ENCODE data around the gene PI16.

Gene PI16

GRCh38 chr6:36953931-36954261, 642 bp upstream of the PI16 start:
- H3K4me3 ChIP-seq (ENCODE audit: low read length in 2 of 2) = no peak overlapping the region
- H3K9ac ChIP-seq (ENCODE audit: low read depth, low read length, poor library complexity) = no peak overlapping the region
- no peak overlapping the region for H4K8ac ChIP-seq (ENCODE audit: low read depth, low read length)
- H3K9me3 ChIP-seq (replicated peaks in 1 of 2; ENCODE audit: control insufficient read depth in 2 of 2, insufficient read depth in 1 of 2, low read depth in 1 of 2, low read length in 2 of 2) = no peaks in the 10 kb centered on the region
- no peak overlapping the region for H2AK5ac ChIP-seq (ENCODE audit: low read depth, low read length)
- no peak overlapping the region for H4K91ac ChIP-seq (ENCODE audit: low read depth, low read length, poor library complexity)
- no peak overlapping the region for H3K4me2 ChIP-seq (ENCODE audit: insufficient read depth, low read length, poor library complexity, severe bottlenecking)
- no peak overlapping the region for H3K4ac ChIP-seq (ENCODE audit: low read length)
- peaks cover 0 to 2% of the 10 kb centered on the region in 2 donors for H3K4me1 ChIP-seq (ENCODE audit: control insufficient read depth in 2 of 2, insufficient read depth in 1 of 2, low read depth in 1 of 2, low read length in 2 of 2)
- no peak overlapping the region for H2BK5ac ChIP-seq (ENCODE audit: low read length)
- WGBS, 2 donors (ENCODE audit: extremely low coverage in 2 of 2, insufficient read length in 2 of 2, insufficient replicate concordance in 1 of 2) = no CpG with 5 or more reads among the region's 1 CpG
- H3K79me1 ChIP-seq (ENCODE audit: low read depth, low read length) = no peaks in the 10 kb centered on the region
- H3K27me3 ChIP-seq (ENCODE audit: control insufficient read depth in 3 of 3, insufficient read depth in 3 of 3, low read depth in 1 of 3, low read length in 3 of 3) = peaks cover 0 to 27% (median 0%) of the 10 kb centered on the region in 3 experiments
- H2BK15ac ChIP-seq (ENCODE audit: low read length) = no peak overlapping the region
- H3K14ac ChIP-seq (ENCODE audit: low read length) = no peak overlapping the region
- no peak overlapping the region for H3K23ac ChIP-seq (ENCODE audit: low read depth, low read length, poor library complexity)
- H3K36me3 ChIP-seq (replicated peaks in 1 of 2; ENCODE audit: control insufficient read depth in 2 of 2, insufficient read depth in 2 of 2, low read length in 2 of 2) = no peaks in the 10 kb centered on the region
- H3K18ac ChIP-seq (ENCODE audit: low read length) = no peak overlapping the region
- H2BK120ac ChIP-seq (ENCODE audit: low read depth, low read length) = no peak overlapping the region
- no peak overlapping the region for H3K27ac ChIP-seq (replicated peaks; ENCODE audit: low read length)
- H2AFZ ChIP-seq (ENCODE audit: low read length) = no peak overlapping the region
- no peak for DNase-seq (ENCODE audit: low spot score)
- no peak overlapping the region for H2BK12ac ChIP-seq (ENCODE audit: low read length)

GRCh38 chr6:36955136-36955535, 598 bp downstream of the PI16 start:
- H2BK5ac ChIP-seq (ENCODE audit: low read length) = no peak overlapping the region
- no peak overlapping the region for H2AFZ ChIP-seq (ENCODE audit: low read length)
- no peak overlapping the region for H2BK15ac ChIP-seq (ENCODE audit: low read length)
- H3K23ac ChIP-seq (ENCODE audit: low read depth, low read length, poor library complexity) = no peak overlapping the region
- H3K79me1 ChIP-seq (ENCODE audit: low read depth, low read length) = no peaks in the 10 kb centered on the region
- H3K9ac ChIP-seq (ENCODE audit: low read depth, low read length, poor library complexity) = no peak overlapping the region
- peaks cover 0 to 27% (median 0%) of the 10 kb centered on the region in 3 experiments for H3K27me3 ChIP-seq (ENCODE audit: control insufficient read depth in 3 of 3, insufficient read depth in 3 of 3, low read depth in 1 of 3, low read length in 3 of 3)
- no peak overlapping the region for H3K27ac ChIP-seq (replicated peaks; ENCODE audit: low read length)
- no peak overlapping the region for H4K8ac ChIP-seq (ENCODE audit: low read depth, low read length)
- no peaks in the 10 kb centered on the region for H3K9me3 ChIP-seq (replicated peaks in 1 of 2; ENCODE audit: control insufficient read depth in 2 of 2, insufficient read depth in 1 of 2, low read depth in 1 of 2, low read length in 2 of 2)
- H3K14ac ChIP-seq (ENCODE audit: low read length) = no peak overlapping the region
- no peak overlapping the region for H2AK5ac ChIP-seq (ENCODE audit: low read depth, low read length)
- peak overlapping the region in 1 of 2 donors; percentile 20 for H3K4me3 ChIP-seq (ENCODE audit: low read length in 2 of 2)
- no peak for DNase-seq (ENCODE audit: low spot score)
- H3K4me2 ChIP-seq (ENCODE audit: insufficient read depth, low read length, poor library complexity, severe bottlenecking) = no peak overlapping the region
- no peak overlapping the region for H2BK12ac ChIP-seq (ENCODE audit: low read length)
- no peaks in the 10 kb centered on the region for H3K36me3 ChIP-seq (replicated peaks in 1 of 2; ENCODE audit: control insufficient read depth in 2 of 2, insufficient read depth in 2 of 2, low read length in 2 of 2)
- WGBS, 2 donors (ENCODE audit: extremely low coverage in 2 of 2, insufficient read length in 2 of 2, insufficient replicate concordance in 1 of 2) = no CpG with 5 or more reads among the region's 6 CpGs
- peaks cover 0 to 2% of the 10 kb centered on the region in 2 donors for H3K4me1 ChIP-seq (ENCODE audit: control insufficient read depth in 2 of 2, insufficient read depth in 1 of 2, low read depth in 1 of 2, low read length in 2 of 2)
- no peak overlapping the region for H2BK120ac ChIP-seq (ENCODE audit: low read depth, low read length)
- H3K18ac ChIP-seq (ENCODE audit: low read length) = no peak overlapping the region
- H3K4ac ChIP-seq (ENCODE audit: low read length) = no peak overlapping the region
- no peak overlapping the region for H4K91ac ChIP-seq (ENCODE audit: low read depth, low read length, poor library complexity)

DNA sequence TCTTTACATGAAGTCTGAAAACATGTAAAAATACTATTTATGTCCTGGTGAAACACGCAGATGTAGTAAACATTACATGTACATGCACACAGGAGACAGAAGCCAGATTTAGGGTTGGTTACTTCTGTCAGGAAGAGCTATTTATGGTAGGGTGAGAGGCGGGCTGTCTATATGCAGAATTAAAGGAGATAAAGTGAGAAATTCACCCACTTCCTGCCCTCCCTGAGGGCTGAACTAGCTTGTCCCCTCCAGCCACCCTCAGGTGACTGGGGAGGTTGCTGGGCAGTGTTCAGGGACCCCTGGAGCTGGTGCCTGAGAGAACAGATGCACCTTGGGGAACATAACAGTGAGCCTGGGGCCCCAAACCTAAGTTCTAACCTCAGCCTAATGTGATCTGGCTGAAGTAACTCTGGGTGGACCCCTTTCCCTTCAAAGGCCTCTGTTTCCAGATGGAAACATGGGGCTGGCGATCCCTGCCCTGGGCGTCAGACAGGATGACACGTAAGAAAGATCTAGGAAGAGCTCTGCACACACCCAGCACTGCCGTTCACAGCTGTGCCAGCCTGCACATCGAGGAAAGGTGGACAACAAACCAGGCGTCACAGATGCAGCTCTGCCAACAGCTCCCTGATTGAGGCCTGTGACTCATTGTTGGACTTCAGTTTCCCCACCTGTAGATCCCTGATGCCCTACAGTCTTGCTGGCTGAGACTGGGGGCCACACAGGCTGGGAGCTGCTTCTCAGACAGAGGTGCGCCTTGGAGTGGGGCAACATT, 1.3 kb downstream of the PI16 start:
- H2AK5ac ChIP-seq (ENCODE audit: low read depth, low read length) = no peak overlapping the region
- H3K14ac ChIP-seq (ENCODE audit: low read length) = no peak overlapping the region
- no peak overlapping the region for H3K27ac ChIP-seq (replicated peaks; ENCODE audit: low read length)
- DNase-seq (ENCODE audit: low spot score) = no peak
- no peak overlapping the region for H4K8ac ChIP-seq (ENCODE audit: low read depth, low read length)
- no peaks in the 10 kb centered on the region for H3K79me1 ChIP-seq (ENCODE audit: low read depth, low read length)
- no peak overlapping the region for H3K9ac ChIP-seq (ENCODE audit: low read depth, low read length, poor library complexity)
- no peak overlapping the region for H3K4me2 ChIP-seq (ENCODE audit: insufficient read depth, low read length, poor library complexity, severe bottlenecking)
- no peak overlapping the region for H2BK15ac ChIP-seq (ENCODE audit: low read length)
- no peaks in the 10 kb centered on the region for H3K9me3 ChIP-seq (replicated peaks in 1 of 2; ENCODE audit: control insufficient read depth in 2 of 2, insufficient read depth in 1 of 2, low read depth in 1 of 2, low read length in 2 of 2)
- no peak overlapping the region for H2BK12ac ChIP-seq (ENCODE audit: low read length)
- no peak overlapping the region for H3K23ac ChIP-seq (ENCODE audit: low read depth, low read length, poor library complexity)
- H3K36me3 ChIP-seq (replicated peaks in 1 of 2; ENCODE audit: control insufficient read depth in 2 of 2, insufficient read depth in 2 of 2, low read length in 2 of 2) = no peaks in the 10 kb centered on the region
- no peak overlapping the region for H3K4me3 ChIP-seq (ENCODE audit: low read length in 2 of 2)
- H2BK120ac ChIP-seq (ENCODE audit: low read depth, low read length) = no peak overlapping the region
- H3K27me3 ChIP-seq (ENCODE audit: control insufficient read depth in 3 of 3, insufficient read depth in 3 of 3, low read depth in 1 of 3, low read length in 3 of 3) = peaks cover 0 to 27% (median 0%) of the 10 kb centered on the region in 3 experiments
- H3K18ac ChIP-seq (ENCODE audit: low read length) = no peak overlapping the region
- WGBS, 2 donors (ENCODE audit: extremely low coverage in 2 of 2, insufficient read length in 2 of 2, insufficient replicate concordance in 1 of 2) = no CpG with 5 or more reads among the region's 9 CpGs
- H2BK5ac ChIP-seq (ENCODE audit: low read length) = no peak overlapping the region
- no peak overlapping the region for H2AFZ ChIP-seq (ENCODE audit: low read length)
- no peak overlapping the region for H4K91ac ChIP-seq (ENCODE audit: low read depth, low read length, poor library complexity)
- H3K4ac ChIP-seq (ENCODE audit: low read length) = no peak overlapping the region
- peaks cover 0 to 2% of the 10 kb centered on the region in 2 donors for H3K4me1 ChIP-seq (ENCODE audit: control insufficient read depth in 2 of 2, insufficient read depth in 1 of 2, low read depth in 1 of 2, low read length in 2 of 2)

DNA sequence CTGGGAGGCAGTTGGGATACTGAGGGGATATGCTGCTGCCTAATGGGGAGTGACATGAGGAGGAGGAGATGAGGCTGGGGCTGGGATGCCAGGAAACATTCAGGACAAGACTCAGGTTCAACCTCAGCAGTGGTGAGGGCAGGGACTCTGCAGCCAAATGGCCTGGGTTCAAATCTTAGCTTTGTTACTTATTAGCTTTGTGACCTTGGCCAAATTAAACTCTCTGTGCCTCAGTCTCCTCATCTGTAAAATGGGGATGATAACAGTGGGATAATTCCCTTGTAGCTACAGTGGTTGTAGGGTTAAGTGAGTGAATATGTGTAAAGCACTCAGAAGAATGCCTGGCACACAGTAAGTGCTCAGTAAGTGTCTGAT, 1.9 kb downstream of the PI16 start:
- H3K79me1 ChIP-seq (ENCODE audit: low read depth, low read length) = no peaks in the 10 kb centered on the region
- no peak overlapping the region for H2AK5ac ChIP-seq (ENCODE audit: low read depth, low read length)
- H3K4me1 ChIP-seq (ENCODE audit: control insufficient read depth in 2 of 2, insufficient read depth in 1 of 2, low read depth in 1 of 2, low read length in 2 of 2) = peaks cover 0 to 2% of the 10 kb centered on the region in 2 donors
- H2BK120ac ChIP-seq (ENCODE audit: low read depth, low read length) = no peak overlapping the region
- H3K36me3 ChIP-seq (replicated peaks in 1 of 2; ENCODE audit: control insufficient read depth in 2 of 2, insufficient read depth in 2 of 2, low read length in 2 of 2) = no peaks in the 10 kb centered on the region
- no peak overlapping the region for H3K27ac ChIP-seq (replicated peaks; ENCODE audit: low read length)
- H3K18ac ChIP-seq (ENCODE audit: low read length) = no peak overlapping the region
- no peak overlapping the region for H3K4me2 ChIP-seq (ENCODE audit: insufficient read depth, low read length, poor library complexity, severe bottlenecking)
- no peak overlapping the region for H3K14ac ChIP-seq (ENCODE audit: low read length)
- no peak overlapping the region for H2AFZ ChIP-seq (ENCODE audit: low read length)
- no peak overlapping the region for H2BK5ac ChIP-seq (ENCODE audit: low read length)
- H3K9ac ChIP-seq (ENCODE audit: low read depth, low read length, poor library complexity) = no peak overlapping the region
- no peak overlapping the region for H3K4ac ChIP-seq (ENCODE audit: low read length)
- H2BK12ac ChIP-seq (ENCODE audit: low read length) = no peak overlapping the region
- no peaks in the 10 kb centered on the region for H3K9me3 ChIP-seq (replicated peaks in 1 of 2; ENCODE audit: control insufficient read depth in 2 of 2, insufficient read depth in 1 of 2, low read depth in 1 of 2, low read length in 2 of 2)
- DNase-seq (ENCODE audit: low spot score) = no peak
- no peak overlapping the region for H3K4me3 ChIP-seq (ENCODE audit: low read length in 2 of 2)
- H2BK15ac ChIP-seq (ENCODE audit: low read length) = no peak overlapping the region
- H3K23ac ChIP-seq (ENCODE audit: low read depth, low read length, poor library complexity) = no peak overlapping the region
- no peak overlapping the region for H4K8ac ChIP-seq (ENCODE audit: low read depth, low read length)
- peaks cover 0 to 27% (median 0%) of the 10 kb centered on the region in 3 experiments for H3K27me3 ChIP-seq (ENCODE audit: control insufficient read depth in 3 of 3, insufficient read depth in 3 of 3, low read depth in 1 of 3, low read length in 3 of 3)
- no peak overlapping the region for H4K91ac ChIP-seq (ENCODE audit: low read depth, low read length, poor library complexity)

Data from neuronal stem cell (in vitro differentiated cells).